HEK293T (cell line): ENCODE data around the gene MAP7.

ENCODE experiments used
- BHLHE40 ChIP-seq: fragments of 450-650 bp; IDR thresholded peaks from 2 replicates; pipeline ENCODE4 v1.6.1; 2016; ENCODE audit warnings: mild to moderate bottlenecking, moderate library complexity, borderline replicate concordance
- FOXA1 ChIP-seq: fragments of 450-650 bp; IDR thresholded peaks from 2 replicates; pipeline ENCODE4 v1.6.1; 2016; ENCODE audit warnings: mild to moderate bottlenecking
- FOXK2 ChIP-seq: fragments of 450-650 bp; IDR thresholded peaks from 2 replicates; pipeline ENCODE4 v1.6.1; 2016; ENCODE audit warnings: mild to moderate bottlenecking
- FOXM1 ChIP-seq: fragments of 450-650 bp; IDR thresholded peaks from 2 replicates; pipeline ENCODE4 v1.6.1; 2017; ENCODE audit warnings: mild to moderate bottlenecking, borderline replicate concordance
- HDGF ChIP-seq: fragments of 450-650 bp; IDR thresholded peaks from 2 replicates; pipeline ENCODE4 v1.6.1; 2017; ENCODE audit warnings: antibody characterized with exemption, borderline replicate concordance
- L3MBTL2 ChIP-seq: fragments of 450-650 bp; conservative IDR thresholded peaks from 2 replicates; pipeline ENCODE4 v1.6.1; 2016; ENCODE audit warnings: mild to moderate bottlenecking
- PKNOX1 ChIP-seq: fragments of 450-650 bp; IDR thresholded peaks from 2 replicates; pipeline ENCODE4 v1.6.1; 2016
- SP1 ChIP-seq: fragments of 450-650 bp; IDR thresholded peaks from 2 replicates; pipeline ENCODE4 v1.6.1; 2017
- SUZ12 ChIP-seq: fragments of 450-650 bp; IDR thresholded peaks from 2 replicates; pipeline ENCODE4 v1.6.1; 2016; ENCODE audit warnings: mild to moderate bottlenecking
- TARDBP ChIP-seq: fragments of 450-650 bp; IDR thresholded peaks from 2 replicates; pipeline ENCODE4 v1.6.1; 2016
- ZNF384 ChIP-seq: fragments of 450-650 bp; IDR thresholded peaks from 2 replicates; pipeline ENCODE4 v1.6.1; 2016

- TF ChIP-seq ZNF384 (no peak), SP1 (no peak), BHLHE40 (no peak), FOXA1 (no peak), PKNOX1 (no peak), FOXK2 (no peak), TARDBP (no peak), HDGF (no peak), FOXM1 (no peak), L3MBTL2 (no peak), SUZ12 (no peak)
Observed at GRCh38 chr6:136502786-136503185, 47.4 kb downstream of the MAP7 start.
